Smooth muscle cell (in vitro differentiated cells): ENCODE measurements around the gene TBX2. TPM values are rescaled to one million over a fixed set of nuclear protein-coding genes. Genes with fewer than 3 reads are reported as not detected.
A peak's percentile ranks its signal among the peaks of the same experiment; 100 is the strongest.

ENCODE experiments used
- DNase-seq: peaks from one replicate; lab custom pipeline; 2025; ENCODE audit not compliant: unreplicated experiment; lab: John Stamatoyannopoulos, UW
- H2AFZ ChIP-seq: fragments of 200-600 bp; sonication (generic); 2 replicates; pipeline ENCODE4 v1.6.0; 2016; ENCODE audit warnings: antibody characterized with exemption, low read depth, mild to moderate bottlenecking
- H3F3A ChIP-seq: fragments of 200-600 bp; sonication (generic); 2 replicates; pipeline ENCODE4 v1.6.0; 2017; ENCODE audit warnings: antibody characterized with exemption, low read depth
- H3K27ac ChIP-seq: fragments of 200-600 bp; sonication (generic); 2 replicates; pipeline ENCODE4 v1.5.1; 2016; ENCODE audit warnings: low read depth, mild to moderate bottlenecking
- H3K27me3 ChIP-seq: fragments of 200-600 bp; sonication (generic); 2 replicates; pipeline ENCODE4 v1.6.1; 2016; ENCODE audit warnings: low read depth, mild to moderate bottlenecking
- H3K36me3 ChIP-seq: fragments of 200-600 bp; sonication (generic); 2 replicates; pipeline ENCODE4 v1.5.1; 2016; ENCODE audit warnings: low read depth
- H3K4me1 ChIP-seq: fragments of 200-600 bp; sonication (generic); 2 replicates; pipeline ENCODE4 v1.5.1; 2016; ENCODE audit warnings: low read depth
- H3K4me2 ChIP-seq: fragments of 200-600 bp; sonication (generic); 2 replicates; pipeline ENCODE4 v1.6.0; 2016; ENCODE audit warnings: mild to moderate bottlenecking
- H3K4me3 ChIP-seq: fragments of 200-600 bp; sonication (generic); 2 replicates; pipeline ENCODE4 v1.5.1; 2016; ENCODE audit warnings: mild to moderate bottlenecking
- H3K79me2 ChIP-seq: fragments of 200-600 bp; sonication (generic); 2 replicates; pipeline ENCODE4 v1.6.0; 2016; ENCODE audit warnings: low read depth, mild to moderate bottlenecking
- H3K9ac ChIP-seq: fragments of 200-600 bp; sonication (generic); 2 replicates; pipeline ENCODE4 v1.6.0; 2016; ENCODE audit warnings: low read depth
- H3K9me3 ChIP-seq: fragments of 200-600 bp; sonication (generic); replicated peaks from 2 replicates; pipeline ENCODE4 v1.5.1; 2016; ENCODE audit warnings: low read depth
- H4K20me1 ChIP-seq: fragments of 200-600 bp; sonication (generic); 2 replicates; pipeline ENCODE4 v1.6.0; 2016; ENCODE audit warnings: low read depth
- WGBS: methylation state at CpG from one replicate; pipeline ENCODE4 v1.1.7; 2016; ENCODE audit warnings: low lambda C conversion rate; 5-methylcytosine and 5-hydroxymethylcytosine counted together
- polyA plus RNA-seq: library from polyadenylated mRNA; unstranded; fragments of >200 nt; fragmentation: Nextera tagmentation; extraction: Ambion mirVana; gene quantifications from 2 replicates; pipeline ENCODE4 v1.2.1, GENCODE V29; 2016
- total RNA-seq: library from RNA; depleted of rRNA; stranded (reverse); fragments of >200 nt; gene quantifications from 2 replicates; pipeline ENCODE4 v1.2.3, GENCODE V29; 2014
- TF ChIP-seq, protein P1 (sequence below): fragments of 200-600 bp; sonication (generic); IDR thresholded peaks from 2 replicates; pipeline ENCODE4 v1.5.1; 2017; ENCODE audit warnings: borderline replicate concordance, mild to moderate bottlenecking, antibody characterized with exemption; ENCODE audit not compliant: insufficient read depth, poor library complexity, severe bottlenecking

TBX2 gene
- total and polyA plus RNA-seq, 2 experiments from 2014 or later: 46.7 to 146 TPM

DNA sequence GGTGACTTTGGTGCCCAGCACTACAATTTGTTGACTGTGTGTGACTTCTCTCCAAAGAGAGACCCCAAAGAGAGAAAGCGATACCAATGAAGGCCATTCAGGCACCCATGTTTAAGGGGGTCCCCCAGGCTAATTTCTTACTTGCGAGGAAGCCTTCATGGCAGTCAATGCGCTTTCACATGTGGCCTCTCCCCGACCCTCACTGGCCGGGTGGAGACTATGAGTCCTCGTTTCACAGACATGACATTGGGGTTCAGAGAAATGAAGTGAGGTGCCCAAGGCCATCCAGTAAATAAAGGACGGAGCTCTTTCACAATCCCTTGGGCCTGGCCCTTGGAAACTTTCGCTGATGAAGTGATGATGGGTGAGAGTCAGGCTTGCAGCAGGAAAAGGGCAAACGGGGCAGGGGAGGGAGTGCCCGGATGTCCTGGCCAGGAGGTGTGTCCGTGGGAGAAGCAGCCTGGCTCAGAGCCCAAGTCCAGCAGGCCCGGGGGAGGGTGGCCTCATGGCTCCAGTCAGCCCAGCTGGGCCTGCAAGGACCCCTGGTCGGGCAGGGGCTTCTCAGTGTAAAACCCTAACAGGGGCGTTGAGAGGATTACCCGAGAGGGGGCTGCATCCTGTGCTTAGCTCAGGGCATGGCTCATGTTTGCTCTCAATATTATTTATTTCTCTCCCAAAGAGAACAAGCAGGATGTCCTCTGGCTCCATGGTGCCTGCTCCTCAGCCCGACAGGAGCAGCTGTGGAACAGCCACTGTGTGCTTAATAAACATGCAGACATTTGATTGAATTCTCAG lies 14.7 kb downstream of the TBX2 start:
- peaks cover 4% of the 10 kb centered on the region for H3K79me2 ChIP-seq
- H3K9me3 ChIP-seq: no peaks in the 10 kb centered on the region
- H3K9ac ChIP-seq: no peak overlapping the region
- H2AFZ ChIP-seq: no peak overlapping the region
- no peak for DNase-seq
- H3K4me1 ChIP-seq: peaks cover 8% of the 10 kb centered on the region
- TF ChIP-seq, protein P1, sequence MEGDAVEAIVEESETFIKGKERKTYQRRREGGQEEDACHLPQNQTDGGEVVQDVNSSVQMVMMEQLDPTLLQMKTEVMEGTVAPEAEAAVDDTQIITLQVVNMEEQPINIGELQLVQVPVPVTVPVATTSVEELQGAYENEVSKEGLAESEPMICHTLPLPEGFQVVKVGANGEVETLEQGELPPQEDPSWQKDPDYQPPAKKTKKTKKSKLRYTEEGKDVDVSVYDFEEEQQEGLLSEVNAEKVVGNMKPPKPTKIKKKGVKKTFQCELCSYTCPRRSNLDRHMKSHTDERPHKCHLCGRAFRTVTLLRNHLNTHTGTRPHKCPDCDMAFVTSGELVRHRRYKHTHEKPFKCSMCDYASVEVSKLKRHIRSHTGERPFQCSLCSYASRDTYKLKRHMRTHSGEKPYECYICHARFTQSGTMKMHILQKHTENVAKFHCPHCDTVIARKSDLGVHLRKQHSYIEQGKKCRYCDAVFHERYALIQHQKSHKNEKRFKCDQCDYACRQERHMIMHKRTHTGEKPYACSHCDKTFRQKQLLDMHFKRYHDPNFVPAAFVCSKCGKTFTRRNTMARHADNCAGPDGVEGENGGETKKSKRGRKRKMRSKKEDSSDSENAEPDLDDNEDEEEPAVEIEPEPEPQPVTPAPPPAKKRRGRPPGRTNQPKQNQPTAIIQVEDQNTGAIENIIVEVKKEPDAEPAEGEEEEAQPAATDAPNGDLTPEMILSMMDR: no peak
- no peaks in the 10 kb centered on the region for H3K36me3 ChIP-seq
- no peak overlapping the region for H3K4me3 ChIP-seq
- peaks cover 23% of the 10 kb centered on the region for H3F3A ChIP-seq
- WGBS: 63% methylated on average over 16 of the region's 16 CpGs
- peak overlapping the region; percentile 89 for H3K4me2 ChIP-seq
- no peaks in the 10 kb centered on the region for H3K27me3 ChIP-seq
- H3K27ac ChIP-seq: peak overlapping the region; percentile 58
- H4K20me1 ChIP-seq: no peaks in the 10 kb centered on the region

DNA sequence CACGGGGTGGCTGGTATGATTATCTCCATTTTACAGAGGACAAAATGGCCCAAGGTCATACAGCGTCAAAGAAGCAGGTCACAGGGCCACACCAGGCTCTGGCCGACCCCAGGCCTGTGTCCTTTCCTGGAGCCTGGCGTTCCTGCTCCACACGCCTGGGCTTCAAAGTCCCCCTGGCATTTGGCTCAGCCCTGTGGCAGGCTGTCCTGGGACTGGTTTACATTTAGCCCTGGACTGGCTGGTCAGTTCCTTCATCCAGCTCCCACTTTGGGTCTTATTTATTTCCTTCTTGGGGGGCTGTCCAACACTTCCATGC lies 15.3 kb downstream of the TBX2 start:
- DNase-seq: no peak
- Histone ChIP-seq H3K4me3 (no peak overlapping the region), H3K27ac (peak overlapping the region; percentile 58), H3F3A (peaks cover 22% of the 10 kb centered on the region), H4K20me1 (no peaks in the 10 kb centered on the region), H3K9ac (no peak overlapping the region), H3K4me1 (peaks cover 8% of the 10 kb centered on the region), H3K36me3 (no peaks in the 10 kb centered on the region), H3K79me2 (peaks cover 4% of the 10 kb centered on the region), H3K9me3 (no peaks in the 10 kb centered on the region), H3K27me3 (no peaks in the 10 kb centered on the region), H3K4me2 (peak overlapping the region; percentile 89), H2AFZ (no peak overlapping the region)
- WGBS: 90% methylated on average over 5 of the region's 5 CpGs
- TF ChIP-seq, protein P1: no peak

DNA sequence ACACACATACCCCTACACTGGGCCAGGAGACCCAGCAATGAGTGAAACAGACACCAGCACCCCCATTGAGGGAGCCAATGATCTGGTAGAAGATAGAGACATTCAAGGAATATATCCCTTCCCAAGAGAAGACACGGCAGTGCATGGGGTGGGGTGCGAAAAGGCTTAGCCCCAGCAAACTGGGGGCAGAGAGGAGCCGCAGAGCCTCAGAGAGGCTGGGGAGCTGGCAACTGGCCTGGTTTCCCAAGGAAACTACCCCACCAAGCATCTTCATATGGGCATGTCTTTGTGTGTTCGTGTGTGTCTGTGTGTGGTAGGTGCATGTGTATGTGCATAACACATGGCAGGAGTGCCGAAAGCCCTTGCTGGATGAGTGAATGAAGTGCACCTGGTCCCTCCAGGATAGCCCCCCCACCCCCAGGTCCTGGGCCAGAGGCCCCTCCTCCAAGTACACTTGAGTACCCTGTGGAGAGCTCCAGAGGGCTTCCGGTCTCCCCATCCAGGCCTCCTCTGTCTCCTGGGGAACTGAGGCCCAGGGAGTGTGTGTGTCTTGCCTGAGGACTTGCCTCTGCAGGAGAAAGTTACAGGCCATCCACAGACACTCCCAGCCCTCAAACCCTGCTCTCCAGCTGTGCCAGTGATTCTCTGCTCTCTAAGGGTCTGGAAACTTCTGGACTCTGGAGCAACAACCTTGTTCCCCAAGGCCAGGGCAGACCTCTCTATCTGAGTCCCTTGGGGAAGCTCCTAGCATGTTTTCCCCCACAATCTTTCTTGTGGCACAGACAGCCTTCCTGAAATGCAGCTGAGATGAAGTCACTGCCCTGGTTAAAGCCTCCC lies 15.9 kb downstream of the TBX2 start:
- Histone ChIP-seq H2AFZ (no peak overlapping the region), H3F3A (peaks cover 15% of the 10 kb centered on the region)

More for the DNA sequence above, 15.9 kb downstream of the TBX2 start:
- Histone ChIP-seq H3K4me3 (no peak overlapping the region), H3K4me1 (peaks cover 5% of the 10 kb centered on the region), H3K36me3 (no peaks in the 10 kb centered on the region), H3K9ac (no peak overlapping the region), H3K27me3 (no peaks in the 10 kb centered on the region), H4K20me1 (no peaks in the 10 kb centered on the region), H3K4me2 (peak overlapping the region; percentile 36), H3K27ac (peak overlapping the region; percentile 58), H3K79me2 (peaks cover 4% of the 10 kb centered on the region), H3K9me3 (no peaks in the 10 kb centered on the region)
- TF ChIP-seq, protein P1: no peak
- DNase-seq: no peak
- WGBS: 94% methylated on average over 6 of the region's 6 CpGs
